Immature natural killer cell (primary cell): ENCODE results near the gene SORT1. TPM values are rescaled to one million over a fixed set of nuclear protein-coding genes. Genes with fewer than 3 reads are reported as not detected.
"Not testable (repeated sequence)": the region's sequence is repeated elsewhere in the genome, so short reads cannot be mapped to it uniquely, and the experiment has no call there.

Source experiments
- DNase-seq, 3 donors: peaks; one replicate each; pipeline ENCODE4 v3.0.0; 2022; ENCODE audit warnings: mixed read lengths in 1 of 3
- H3K27ac Mint-ChIP-seq, 6 donors: one replicate each; pipeline ENCODE4 v1.8.0; 2020; ENCODE audit warnings: mixed read lengths in 6 of 6, mild to moderate bottlenecking in 5 of 6, inconsistent platforms in 4 of 6, moderate library complexity in 3 of 6
- H3K27me3 Mint-ChIP-seq, 3 donors: one replicate each; pipeline ENCODE4 v1.8.0; 2020 to 2021; ENCODE audit warnings: low read depth in 3 of 3, mild to moderate bottlenecking in 3 of 3, mixed read lengths in 3 of 3, moderate library complexity in 3 of 3, inconsistent platforms in 1 of 3
- H3K36me3 Mint-ChIP-seq, 3 donors: one replicate each; pipeline ENCODE4 v1.8.0; 2020; ENCODE audit warnings: mixed read lengths in 3 of 3, inconsistent platforms in 2 of 3, mild to moderate bottlenecking in 2 of 3
- H3K4me1 Mint-ChIP-seq, 2 donors: one replicate each; pipeline ENCODE4 v1.8.0; 2020; ENCODE audit warnings: inconsistent platforms in 2 of 2, mild to moderate bottlenecking in 2 of 2, mixed read lengths in 2 of 2, moderate library complexity in 1 of 2
- H3K4me3 Mint-ChIP-seq, 5 donors: one replicate each; pipeline ENCODE4 v1.8.0; 2020; ENCODE audit warnings: mild to moderate bottlenecking in 5 of 5, mixed read lengths in 5 of 5, inconsistent platforms in 3 of 5, moderate library complexity in 3 of 5
- H3K9me3 Mint-ChIP-seq, 6 donors: one replicate each; pipeline ENCODE4 v1.8.0; 2020; ENCODE audit warnings: mild to moderate bottlenecking in 6 of 6, mixed read lengths in 6 of 6, inconsistent platforms in 4 of 6, moderate library complexity in 3 of 6
- polyA plus RNA-seq, 3 donors: library from polyadenylated mRNA; unstranded; fragments of 300-500 nt; fragmentation: Illumina TruSeq; gene quantifications; one replicate each; pipeline ENCODE4 v1.2.3, GENCODE V29; 2021

Gene SORT1
- polyA plus RNA-seq, 3 donors from 2014 or later = 0.54 to 1.6 TPM; not detected in 1

- no peaks in the 10 kb centered on the region for H3K4me1 Mint-ChIP-seq
- H3K27ac Mint-ChIP-seq = no peak overlapping the region
- H3K36me3 Mint-ChIP-seq = peaks cover 9 to 15% (median 11%) of the 10 kb centered on the region in 3 donors
- no peak overlapping the region for H3K4me3 Mint-ChIP-seq
- DNase-seq = no peak
- H3K9me3 Mint-ChIP-seq = peaks cover 5 to 23% (median 17%) of the 10 kb centered on the region in 6 donors
- H3K27me3 Mint-ChIP-seq = peaks cover 2 to 9% (median 4%) of the 10 kb centered on the region in 3 donors
Observed at GRCh38 chr1:109327285-109327684, 70.4 kb downstream of the SORT1 start.

- Mint-ChIP-seq H3K27me3 (peaks cover 2 to 9% (median 4%) of the 10 kb centered on the region in 3 donors), H3K4me3 (no peak overlapping the region), H3K27ac (no peak overlapping the region), H3K4me1 (no peaks in the 10 kb centered on the region), H3K36me3 (no peaks in the 10 kb centered on the region), H3K9me3 (peaks cover 0 to 1% (median 0%) of the 10 kb centered on the region in 6 donors)
- DNase-seq = no peak
Observed at GRCh38 chr1:109322974-109323373, 74.7 kb downstream of the SORT1 start.

GRCh38 chr1:109319114-109319513, 78.6 kb downstream of the SORT1 start:
- H3K27me3 Mint-ChIP-seq = peaks cover 0 to 6% (median 2%) of the 10 kb centered on the region in 3 donors
- DNase-seq = no peak
- peaks cover 0 to 1% (median 0%) of the 10 kb centered on the region in 6 donors for H3K9me3 Mint-ChIP-seq
- no peak overlapping the region for H3K27ac Mint-ChIP-seq
- H3K4me3 Mint-ChIP-seq = no peak overlapping the region
- H3K4me1 Mint-ChIP-seq = no peaks in the 10 kb centered on the region
- no peaks in the 10 kb centered on the region for H3K36me3 Mint-ChIP-seq

- H3K27ac Mint-ChIP-seq = no peak overlapping the region
- no peak overlapping the region for H3K4me3 Mint-ChIP-seq
- peaks cover 0 to 1% (median 0%) of the 10 kb centered on the region in 6 donors for H3K9me3 Mint-ChIP-seq
- no peaks in the 10 kb centered on the region for H3K4me1 Mint-ChIP-seq
- no peaks in the 10 kb centered on the region for H3K36me3 Mint-ChIP-seq
- peaks cover 0 to 8% (median 2%) of the 10 kb centered on the region in 3 donors for H3K27me3 Mint-ChIP-seq
- no peak for DNase-seq
Observed at GRCh38 chr1:109316506-109316905, 81.2 kb downstream of the SORT1 start.

GRCh38 chr1:109315288-109315687, 82.4 kb downstream of the SORT1 start:
- Mint-ChIP-seq H3K27me3 (peaks cover 0 to 8% (median under 1%) of the 10 kb centered on the region in 3 donors), H3K36me3 (no peaks in the 10 kb centered on the region), H3K9me3 (no peaks in the 10 kb centered on the region), H3K27ac (no peak overlapping the region), H3K4me3 (no peak overlapping the region), H3K4me1 (no peaks in the 10 kb centered on the region)
- DNase-seq = no peak

- Mint-ChIP-seq H3K4me1 (no peaks in the 10 kb centered on the region), H3K4me3 (no peak overlapping the region), H3K9me3 (no peaks in the 10 kb centered on the region), H3K27ac (no peak overlapping the region), H3K36me3 (no peaks in the 10 kb centered on the region), H3K27me3 (peaks cover 0 to 8% (median 2%) of the 10 kb centered on the region in 3 donors)
- no peak for DNase-seq
Observed at GRCh38 chr1:109314795-109315194, 82.9 kb downstream of the SORT1 start.

GRCh38 chr1:109312978-109313775, 84.5 kb downstream of the SORT1 start:
- no peaks in the 10 kb centered on the region for H3K9me3 Mint-ChIP-seq
- peaks cover 0 to 10% (median 3%) of the 10 kb centered on the region in 3 donors for H3K27me3 Mint-ChIP-seq
- no peaks in the 10 kb centered on the region for H3K36me3 Mint-ChIP-seq
- DNase-seq = no peak
- no peak overlapping the region for H3K27ac Mint-ChIP-seq
- H3K4me3 Mint-ChIP-seq = no peak overlapping the region
- no peaks in the 10 kb centered on the region for H3K4me1 Mint-ChIP-seq

- Mint-ChIP-seq H3K36me3 (no peaks in the 10 kb centered on the region), H3K27ac (no peak overlapping the region), H3K4me3 (no peak overlapping the region), H3K9me3 (no peaks in the 10 kb centered on the region), H3K27me3 (peaks cover 0 to 12% (median 3%) of the 10 kb centered on the region in 3 donors), H3K4me1 (no peaks in the 10 kb centered on the region)
- no peak for DNase-seq
Observed at GRCh38 chr1:109312246-109312645, 85.5 kb downstream of the SORT1 start.

GRCh38 chr1:109309347-109309746, 88.4 kb downstream of the SORT1 start:
- H3K36me3 Mint-ChIP-seq = no peaks in the 10 kb centered on the region
- H3K27ac Mint-ChIP-seq = no peak overlapping the region
- no peak for DNase-seq
- peaks cover 0 to 12% (median 5%) of the 10 kb centered on the region in 3 donors for H3K27me3 Mint-ChIP-seq
- H3K9me3 Mint-ChIP-seq = no peaks in the 10 kb centered on the region
- H3K4me3 Mint-ChIP-seq = no peak overlapping the region
- H3K4me1 Mint-ChIP-seq = no peaks in the 10 kb centered on the region

GRCh38 chr1:109307274-109308021, 90.3 kb downstream of the SORT1 start:
- H3K9me3 Mint-ChIP-seq = no peaks in the 10 kb centered on the region
- no peak overlapping the region for H3K27ac Mint-ChIP-seq
- peaks cover 0 to 7% (median 5%) of the 10 kb centered on the region in 3 donors for H3K27me3 Mint-ChIP-seq
- no peak overlapping the region for H3K4me3 Mint-ChIP-seq
- H3K36me3 Mint-ChIP-seq = no peaks in the 10 kb centered on the region
- no peaks in the 10 kb centered on the region for H3K4me1 Mint-ChIP-seq
- DNase-seq = no peak

- Mint-ChIP-seq H3K36me3 (no peaks in the 10 kb centered on the region), H3K27ac (no peak within 1 kb of the TSS), H3K4me1 (no peaks in the 10 kb centered on the region), H3K27me3 (peaks cover 0 to 7% (median 5%) of the 10 kb centered on the region in 3 donors), H3K4me3 (no peak within 1 kb of the TSS), H3K9me3 (no peaks in the 10 kb centered on the region)
- DNase-seq = no peak
Observed at GRCh38 chr1:109306832-109307273, 90.9 kb downstream of the SORT1 start, which contains the start of gene MYBPHL. Gene MYBPHL (minus strand): TSS chr1:109307011. CDS start chr1:109306991, 20 bp downstream.

GRCh38 chr1:109305991-109306390, 91.7 kb downstream of the SORT1 start:
- not testable (repeated sequence) for H3K4me3 Mint-ChIP-seq, H3K27me3 Mint-ChIP-seq, H3K4me1 Mint-ChIP-seq, H3K36me3 Mint-ChIP-seq, H3K9me3 Mint-ChIP-seq, H3K27ac Mint-ChIP-seq, DNase-seq

- no peak overlapping the region for H3K4me3 Mint-ChIP-seq
- no peak overlapping the region for H3K27ac Mint-ChIP-seq
- no peaks in the 10 kb centered on the region for H3K36me3 Mint-ChIP-seq
- H3K9me3 Mint-ChIP-seq = no peaks in the 10 kb centered on the region
- no peak for DNase-seq
- H3K27me3 Mint-ChIP-seq = peaks cover 0 to 6% (median 2%) of the 10 kb centered on the region in 3 donors
- no peaks in the 10 kb centered on the region for H3K4me1 Mint-ChIP-seq
Observed at GRCh38 chr1:109304226-109304920, 93.3 kb downstream of the SORT1 start.
